Smooth muscle cell of the brain vasculature (primary cell): ENCODE results near the gene CEP128.
"Not testable (repeated sequence)": the region's sequence is repeated elsewhere in the genome, so short reads cannot be mapped to it uniquely, and the experiment has no call there.

ENCODE experiments used
- DNase-seq: peaks from one replicate; pipeline ENCODE4 v3.0.0-alpha.2; 2012; ENCODE audit warnings: low read depth, low spot score

The CEP128 gene

DNA sequence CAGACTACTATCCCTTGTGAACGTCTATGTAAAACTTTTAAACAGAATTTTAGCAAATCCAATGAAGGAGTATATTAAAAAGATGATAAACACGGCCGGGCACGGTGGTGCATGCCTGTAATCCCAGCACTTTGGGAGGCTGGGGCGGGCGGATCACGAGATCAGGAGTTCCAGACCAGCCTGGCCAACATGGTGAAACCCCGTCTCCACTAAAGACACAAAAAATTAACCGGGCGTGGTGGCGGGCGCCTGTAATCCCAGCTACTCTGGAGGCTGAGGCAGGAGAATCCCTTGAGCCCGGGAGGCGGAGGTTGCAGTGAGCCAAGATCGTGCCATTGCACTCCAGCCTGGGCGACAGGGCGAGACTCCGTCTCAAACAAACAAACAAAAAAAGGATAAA lies 11.7 kb upstream of the CEP128 start:
- DNase-seq = not testable (repeated sequence)

DNA sequence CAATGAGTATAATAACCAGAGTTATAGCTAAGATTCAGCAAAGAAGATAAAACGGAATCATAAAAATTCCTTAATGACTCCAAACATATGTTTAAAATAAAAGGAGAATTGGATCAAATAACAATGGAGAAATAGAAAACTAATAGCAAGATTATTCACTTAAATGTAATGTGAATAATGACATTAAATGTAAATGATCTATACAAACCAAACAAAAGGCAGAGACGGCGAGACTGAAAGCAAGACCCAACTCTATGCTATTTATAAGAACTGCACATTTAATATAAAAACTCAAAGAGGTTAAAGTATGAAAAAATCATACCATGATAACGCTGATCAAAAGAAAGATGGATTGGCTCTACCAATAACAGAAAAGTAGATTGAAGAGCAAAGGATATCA lies 10.0 kb upstream of the CEP128 start:
- DNase-seq = no peak

DNA sequence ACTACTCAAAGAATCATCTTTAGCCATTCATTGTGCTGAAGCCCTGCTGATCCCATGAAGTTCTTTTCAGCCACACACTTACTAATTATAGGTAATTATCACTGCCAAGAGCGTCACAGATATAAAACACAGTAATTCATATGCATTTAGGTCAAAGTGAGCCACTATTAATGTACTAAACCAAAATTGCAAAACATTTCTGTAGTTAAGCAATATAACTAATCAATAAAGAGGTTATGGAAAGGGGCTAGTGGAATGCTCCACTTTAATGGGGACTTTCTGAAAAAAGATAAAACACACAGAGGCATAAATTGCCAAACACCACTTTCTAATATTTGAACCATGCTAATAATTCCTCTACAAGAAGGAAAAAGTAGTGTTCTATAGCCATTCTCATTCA lies 6.8 kb upstream of the CEP128 start:
- no peak for DNase-seq

DNA sequence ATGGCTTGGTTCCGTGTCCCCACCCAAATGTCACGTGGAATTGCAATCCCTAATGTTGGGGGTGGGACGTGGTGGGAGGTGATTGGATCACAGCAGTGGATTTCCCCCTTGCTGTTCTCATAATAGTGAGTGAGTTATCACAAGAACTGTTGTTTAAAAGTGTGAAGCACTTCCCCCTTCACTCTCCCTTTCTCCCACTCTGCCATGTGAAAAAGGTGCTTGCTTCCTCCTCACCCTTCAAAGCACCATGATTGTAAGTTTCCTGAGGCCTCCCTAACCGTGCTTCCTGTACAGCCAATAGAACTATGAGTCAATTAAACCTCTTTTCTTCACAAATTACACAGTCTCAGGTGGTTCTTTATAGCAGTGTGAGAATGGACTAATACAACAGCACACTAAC lies 5.3 kb upstream of the CEP128 start:
- no peak for DNase-seq

DNA sequence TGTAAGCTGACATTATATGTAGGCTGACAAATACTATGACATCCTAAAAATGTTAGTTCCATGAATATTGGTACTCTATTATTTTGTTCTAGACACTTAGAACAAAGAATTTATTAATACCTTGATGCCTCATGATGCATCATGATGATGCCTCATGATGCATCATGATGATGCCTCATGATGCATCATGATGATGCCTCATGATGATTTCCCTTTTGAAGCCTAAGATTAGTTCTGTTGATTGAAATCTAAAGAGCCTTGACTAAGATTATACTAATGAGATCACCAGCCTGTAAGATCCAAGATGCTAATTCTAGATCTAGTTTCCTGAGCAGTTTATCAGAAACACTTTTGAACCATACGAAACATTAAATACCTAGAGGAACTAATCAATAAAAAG lies 4.6 kb upstream of the CEP128 start:
- DNase-seq = no peak

DNA sequence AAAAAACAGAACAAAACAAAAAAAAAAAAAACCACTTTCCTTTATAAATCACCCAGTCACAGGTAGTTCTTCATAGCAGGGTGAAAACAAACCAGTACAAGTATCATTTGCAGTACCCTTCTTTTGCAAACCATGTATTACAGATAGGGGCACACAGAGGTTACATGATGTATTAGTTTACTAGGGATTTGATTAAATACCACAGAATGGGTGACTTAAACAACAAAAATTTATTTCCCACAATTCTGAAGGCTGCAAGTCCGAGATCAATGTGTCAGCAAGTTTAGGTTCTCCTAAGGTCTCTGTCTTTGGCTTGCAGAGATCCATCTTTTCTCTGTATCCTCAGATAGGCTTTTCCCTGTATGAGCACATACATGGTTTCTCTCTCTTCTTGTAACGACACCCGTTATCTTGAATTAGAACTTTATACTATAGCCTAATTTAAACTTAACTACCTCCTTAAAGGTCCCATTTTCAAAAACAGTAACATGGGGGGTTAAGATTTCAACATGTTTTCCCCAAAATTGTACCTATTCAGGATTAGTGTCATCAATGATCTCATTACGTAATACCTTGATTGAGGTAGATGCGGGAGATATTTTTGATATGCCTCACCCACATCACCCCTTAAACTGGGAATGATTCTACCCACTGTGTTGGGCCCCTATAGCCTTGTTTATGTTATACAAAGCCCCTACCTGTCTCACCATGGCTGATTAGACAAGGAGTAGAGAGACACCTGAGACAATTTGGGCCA lies 3.5 kb upstream of the CEP128 start:
- DNase-seq = no peak

DNA sequence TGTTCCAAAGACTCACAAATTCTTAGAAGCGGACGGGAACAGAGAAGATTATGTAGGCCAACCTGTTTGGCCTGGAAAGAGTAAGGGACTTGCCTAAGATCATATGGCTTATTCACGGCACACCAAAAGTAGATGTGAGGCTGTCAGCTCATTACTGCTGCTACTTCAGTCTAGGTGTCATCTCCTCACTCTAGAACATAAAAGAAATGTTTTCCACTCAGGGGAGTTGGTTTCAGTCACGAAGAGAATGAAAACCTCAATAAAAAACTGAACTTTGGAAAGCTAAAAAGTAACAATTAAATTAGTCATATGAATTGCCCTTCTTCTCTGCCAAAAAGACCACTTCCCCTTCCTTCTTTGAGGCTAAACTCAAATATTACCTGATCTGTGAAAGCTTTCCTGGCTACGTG lies 658 bp upstream of the CEP128 start:
- DNase-seq = no peak

DNA sequence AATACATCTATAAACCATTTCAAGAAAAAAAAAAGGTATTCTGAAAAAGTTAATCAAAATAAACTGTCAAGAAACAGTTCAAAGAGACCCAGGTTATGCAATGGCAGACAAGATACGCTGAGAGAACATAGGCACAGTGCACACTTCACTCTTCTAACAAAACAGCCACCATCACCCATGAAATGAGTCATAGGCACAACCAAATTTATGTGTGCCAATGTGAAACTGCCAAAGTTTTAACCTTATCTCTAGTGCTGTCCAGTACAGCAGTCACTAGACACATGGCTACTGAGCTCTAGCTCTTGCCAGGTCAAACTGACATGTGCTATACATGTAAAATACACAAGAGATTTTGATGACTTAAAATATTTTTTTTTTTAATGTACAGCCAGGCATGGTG lies 1.4 kb downstream of the CEP128 start:
- no peak for DNase-seq

DNA sequence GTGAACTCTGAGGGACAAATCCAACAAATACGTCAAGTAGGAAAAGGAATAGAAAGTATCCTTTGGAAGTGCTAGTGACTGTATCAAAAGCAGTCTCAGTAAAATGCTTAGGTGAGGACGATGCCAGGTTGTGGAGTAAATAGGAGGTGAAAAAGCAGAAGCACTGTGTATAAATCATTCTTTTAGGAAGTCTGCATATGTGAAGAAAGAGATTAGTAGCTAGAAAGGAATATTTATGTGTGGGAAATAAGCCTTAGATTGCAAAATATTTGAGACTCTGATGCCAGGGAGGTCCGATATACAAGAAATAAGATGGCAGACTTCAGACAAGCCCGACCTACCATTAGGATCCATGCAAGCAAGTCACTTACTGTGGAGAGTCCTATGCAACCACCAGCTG lies 7.9 kb downstream of the CEP128 start:
- DNase-seq = no peak

DNA sequence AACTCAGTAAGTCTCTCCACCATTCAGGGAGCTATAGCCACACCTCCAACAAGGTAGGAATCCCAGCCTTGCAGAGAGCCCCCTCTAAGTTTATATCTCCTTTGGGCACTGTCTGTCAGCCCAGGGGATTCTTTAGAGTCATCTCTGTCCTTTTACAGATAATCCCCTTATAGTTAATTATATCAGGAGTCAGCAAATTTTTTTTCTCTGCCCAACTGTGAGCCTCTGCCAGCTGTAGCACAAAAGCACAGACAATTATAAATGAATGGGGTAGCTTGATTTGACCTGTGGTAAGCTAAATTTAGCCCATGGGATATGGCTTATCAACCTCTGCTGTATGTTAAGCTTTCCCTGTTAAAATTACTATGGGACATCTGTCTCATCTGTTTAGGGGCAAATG lies 8.3 kb downstream of the CEP128 start:
- no peak for DNase-seq

DNA sequence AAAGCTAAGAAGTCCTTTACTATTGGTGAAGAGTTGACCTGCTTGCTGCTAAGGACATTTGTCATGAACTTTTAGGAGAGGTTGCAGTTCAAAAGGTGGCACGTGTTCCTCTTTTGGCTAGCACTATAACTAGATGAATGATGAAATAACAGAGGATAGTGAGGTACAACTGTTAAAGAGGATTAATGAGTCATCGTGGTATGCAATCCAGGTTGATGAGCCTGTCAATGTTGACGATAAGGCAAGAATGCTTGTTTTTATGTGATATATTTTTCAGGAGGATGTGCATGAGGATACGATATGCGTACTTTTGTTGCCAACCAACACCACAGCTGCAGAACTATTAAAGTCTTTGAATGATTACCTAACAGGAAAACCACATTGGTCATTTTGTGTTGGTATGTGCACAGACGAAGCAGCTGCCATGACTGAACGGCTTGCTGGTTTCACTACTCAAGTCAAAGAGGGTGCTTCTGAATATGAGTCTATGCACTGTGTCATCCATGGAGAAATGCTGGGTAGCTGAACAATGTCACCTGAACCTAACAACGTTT lies 10.6 kb downstream of the CEP128 start:
- DNase-seq = no peak

DNA sequence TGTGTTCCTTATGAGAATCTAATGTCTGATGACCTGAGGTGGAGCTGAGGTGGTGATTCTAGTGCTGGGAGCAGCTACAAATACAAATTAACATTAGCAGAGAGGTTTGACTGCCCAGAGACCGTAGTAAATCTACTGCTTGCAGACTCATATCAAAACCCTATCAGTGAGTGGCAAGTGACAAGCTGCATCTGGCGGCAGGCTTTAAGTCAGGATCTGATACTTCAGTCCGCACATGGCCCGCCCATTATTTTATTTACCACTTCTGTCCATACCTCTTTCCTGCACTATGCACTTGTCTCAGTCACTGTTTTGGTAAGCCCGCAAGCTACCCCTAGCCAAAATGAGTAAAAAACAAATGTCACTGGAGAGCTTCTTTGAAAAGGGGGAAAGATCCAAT lies 11.4 kb downstream of the CEP128 start:
- DNase-seq = no peak

DNA sequence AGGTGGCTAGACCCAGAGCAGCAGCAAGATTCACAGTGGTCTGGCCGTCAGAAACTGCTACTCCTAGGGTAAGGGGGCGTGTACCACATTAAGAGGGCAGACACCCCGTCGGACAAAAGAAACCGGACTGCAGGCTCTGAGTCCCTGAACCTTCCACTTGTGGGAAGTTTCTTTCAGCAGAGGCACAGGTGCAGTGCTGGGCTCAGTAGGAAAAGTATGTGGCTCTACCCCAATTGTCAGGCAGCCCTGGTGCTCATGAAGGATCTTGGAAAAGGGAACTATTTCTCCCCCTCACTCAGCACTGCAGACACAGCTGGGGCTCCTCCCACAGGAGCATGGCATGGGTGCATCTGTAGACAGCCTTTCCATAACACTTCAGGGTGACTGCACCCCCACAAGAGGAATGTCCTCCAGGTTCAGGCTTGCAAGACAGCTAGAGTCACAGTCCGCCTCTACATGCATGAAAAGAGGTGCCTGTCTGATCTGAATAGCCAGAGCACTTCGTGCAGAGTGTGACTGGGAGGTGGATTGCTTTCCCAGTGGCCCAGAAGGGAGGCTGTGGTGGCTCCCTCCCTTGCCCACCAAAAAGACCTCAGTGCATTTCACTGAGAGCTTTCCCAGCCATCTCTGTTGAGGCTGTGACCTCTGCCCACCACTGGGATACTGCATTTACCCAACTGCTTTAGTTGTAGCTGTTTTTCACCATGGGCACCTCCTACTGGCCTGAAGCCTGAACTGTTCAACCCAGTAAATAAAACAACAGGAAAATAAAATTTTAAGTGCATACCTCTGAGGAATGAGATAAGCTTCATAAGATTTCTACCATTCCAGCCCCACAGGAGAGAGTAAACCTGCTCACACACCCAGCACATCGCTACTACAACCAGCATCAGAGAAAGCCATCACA lies 14.2 kb downstream of the CEP128 start:
- DNase-seq = no peak

DNA sequence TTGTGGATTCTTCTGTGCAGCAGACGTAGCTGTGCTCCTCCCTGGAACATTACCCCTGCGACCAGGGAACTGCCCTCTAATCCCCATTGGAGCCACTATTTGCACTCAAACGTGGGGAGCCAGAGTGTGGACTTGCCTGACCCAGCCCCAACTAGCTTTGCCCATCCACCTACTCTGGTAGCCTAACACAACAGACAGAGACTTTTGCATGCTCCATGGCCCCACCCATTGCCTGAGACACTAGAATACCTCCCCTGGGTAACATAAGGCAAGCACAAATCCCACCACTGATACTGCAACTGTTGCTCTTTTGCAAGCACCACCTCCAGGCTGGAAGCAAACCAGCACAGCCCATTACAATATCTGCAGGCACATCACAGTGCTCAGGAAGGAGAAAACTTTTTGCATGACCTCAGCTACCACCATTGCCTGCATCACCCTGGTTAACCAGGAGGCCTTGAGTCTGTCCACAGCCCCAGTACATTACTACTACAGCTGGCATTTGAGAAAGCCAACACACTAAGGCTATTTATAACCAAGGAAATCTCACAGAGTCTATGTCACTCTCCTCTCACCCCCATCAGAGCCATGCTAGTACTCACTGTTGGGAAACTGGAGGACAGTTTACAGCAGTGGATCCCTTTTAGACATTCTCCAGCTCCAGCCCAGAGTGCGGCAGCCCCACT lies 15.0 kb downstream of the CEP128 start:
- DNase-seq = no peak

DNA sequence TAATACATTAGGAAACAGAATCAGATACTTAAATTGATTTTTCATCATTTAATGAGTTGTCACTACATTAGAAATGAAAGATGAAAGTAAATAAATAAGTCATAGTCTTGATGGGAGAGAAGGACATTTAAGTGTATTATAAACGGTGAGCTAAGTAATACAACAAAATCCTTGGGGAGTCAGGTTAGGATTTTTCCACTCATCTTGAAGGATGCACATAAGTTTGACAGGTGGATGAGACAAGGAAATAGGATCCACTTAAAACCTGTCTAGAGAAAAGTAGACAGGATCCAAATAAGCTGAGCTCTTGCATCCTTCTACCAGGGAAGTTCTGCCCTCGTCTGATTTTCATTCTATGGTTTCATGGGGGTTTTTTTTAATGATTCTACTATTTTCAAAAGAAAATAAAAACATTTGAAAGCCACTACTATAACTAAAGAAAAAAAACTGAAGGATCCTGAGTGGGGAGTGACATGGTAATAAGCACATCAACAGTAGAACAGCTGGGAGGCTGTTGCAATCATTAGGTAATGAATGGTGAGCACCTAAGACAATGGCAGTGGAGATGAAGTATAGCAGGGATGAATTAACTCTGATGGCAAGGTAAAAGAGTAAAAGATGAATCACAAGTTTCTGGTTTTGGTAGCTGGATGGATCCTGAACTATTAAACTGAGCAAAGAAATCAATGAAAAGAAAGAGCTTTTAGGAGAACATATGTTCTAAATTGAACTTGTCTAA lies 17.0 kb downstream of the CEP128 start:
- no peak for DNase-seq

DNA sequence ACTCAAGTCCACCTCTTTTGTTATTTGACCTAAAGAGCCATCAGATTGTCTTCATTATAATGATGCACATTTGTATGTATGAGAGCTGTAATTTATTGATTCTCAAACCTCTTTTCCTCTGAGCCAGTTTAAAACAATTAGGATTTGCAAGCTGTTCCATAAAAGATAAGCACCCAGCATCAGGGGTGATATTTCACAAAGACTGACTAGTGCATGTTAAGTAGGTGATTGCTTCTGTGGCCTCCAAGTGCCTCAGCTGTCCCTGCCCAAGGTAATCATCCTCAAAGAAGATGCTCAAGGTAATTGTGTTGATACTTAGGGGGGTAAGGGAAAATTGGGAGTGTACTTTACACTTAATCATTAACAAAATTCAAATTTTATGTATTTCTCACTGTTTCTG lies 18.2 kb downstream of the CEP128 start:
- DNase-seq = no peak

DNA sequence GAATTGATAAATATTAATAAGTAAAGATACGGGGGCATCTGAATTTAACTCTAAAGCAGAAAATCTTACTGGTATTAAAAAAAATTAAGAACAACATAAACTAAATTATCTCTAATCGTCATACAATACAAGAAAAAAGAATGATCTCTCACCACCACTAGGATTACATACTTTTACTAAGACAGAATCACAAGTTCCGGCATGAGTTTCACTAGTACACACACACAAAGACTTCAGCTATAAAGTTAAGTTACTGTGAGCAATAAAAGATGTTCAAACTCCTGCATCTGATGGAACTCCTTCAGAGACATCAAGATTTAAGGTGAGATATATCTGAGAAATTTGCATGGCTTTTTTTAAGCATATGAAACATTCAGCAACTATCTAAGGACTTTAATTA lies 21.9 kb downstream of the CEP128 start:
- DNase-seq = no peak

DNA sequence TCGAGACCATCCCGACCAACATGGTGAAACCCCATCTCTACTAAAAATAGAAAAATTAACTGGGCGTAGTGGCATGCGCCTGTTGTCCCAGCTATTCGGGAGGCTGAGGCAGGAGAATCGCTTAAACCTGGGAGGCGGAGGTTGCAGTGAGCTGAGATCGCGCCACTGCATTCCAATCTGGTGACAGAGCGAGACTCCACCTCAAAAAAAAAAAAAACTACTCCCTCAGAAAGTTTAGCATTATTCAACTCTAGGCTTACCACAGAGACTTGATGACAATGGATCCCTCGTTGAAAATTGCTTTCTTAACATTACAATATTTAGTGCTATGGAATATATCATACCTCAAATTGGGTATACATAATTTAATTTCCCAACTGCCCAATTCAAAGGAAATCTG lies 29.5 kb downstream of the CEP128 start:
- not testable (repeated sequence) for DNase-seq

DNA sequence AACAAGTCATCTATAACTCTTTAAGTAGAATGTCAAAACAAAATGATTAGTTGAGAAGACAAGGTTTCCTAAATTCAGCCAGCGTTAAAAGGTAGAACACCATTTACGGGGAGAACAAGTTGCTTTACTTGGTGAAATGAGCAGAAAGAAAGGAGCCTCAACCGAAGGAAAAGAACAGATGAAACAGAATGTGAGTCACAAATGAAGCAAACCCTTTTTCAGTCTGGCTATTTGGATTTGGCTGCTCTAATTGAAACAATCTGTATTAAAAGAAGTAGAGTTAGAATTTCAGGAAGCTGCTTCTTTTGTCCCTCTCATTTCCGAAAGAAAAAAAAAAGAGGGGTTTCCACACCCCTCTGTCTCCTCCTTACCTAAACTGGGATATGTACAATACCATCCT lies 34.6 kb downstream of the CEP128 start:
- DNase-seq = no peak

DNA sequence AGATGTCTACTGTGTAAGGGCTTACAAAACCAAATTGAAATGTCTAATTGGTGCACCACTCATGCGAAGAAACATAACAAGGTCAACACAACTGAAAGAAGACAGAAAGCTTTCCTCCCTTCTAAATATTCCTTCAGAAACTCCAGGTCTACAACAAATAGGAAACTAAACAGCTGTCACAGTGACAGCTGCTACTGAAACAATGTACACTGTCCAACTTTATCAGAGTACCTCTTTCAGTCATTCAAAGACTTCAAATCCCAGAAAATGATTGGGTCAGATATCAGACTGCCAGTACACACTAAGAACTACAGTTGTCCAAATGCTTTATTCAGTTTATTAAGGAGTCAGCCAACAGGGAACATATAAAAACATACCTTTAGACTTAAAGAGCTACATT lies 35.2 kb downstream of the CEP128 start:
- DNase-seq = no peak

DNA sequence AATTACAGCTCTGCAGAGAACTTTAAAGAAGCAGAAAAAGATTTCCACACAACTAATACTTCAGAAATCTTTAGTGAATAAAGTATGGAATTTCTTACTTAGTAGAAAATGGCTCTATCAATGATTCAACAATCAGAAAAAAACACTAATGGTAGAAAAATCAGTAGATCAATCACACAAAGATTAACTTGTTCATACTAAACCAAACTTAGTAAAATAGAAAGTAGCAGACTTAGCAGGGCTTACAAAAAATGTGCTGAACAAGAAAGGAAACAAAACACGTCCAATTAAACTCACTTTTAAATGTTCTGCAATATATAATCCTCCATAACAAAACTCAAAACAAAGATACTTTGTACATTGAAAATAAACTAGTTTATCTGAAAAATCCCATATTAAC lies 38.9 kb downstream of the CEP128 start:
- DNase-seq = no peak

DNA sequence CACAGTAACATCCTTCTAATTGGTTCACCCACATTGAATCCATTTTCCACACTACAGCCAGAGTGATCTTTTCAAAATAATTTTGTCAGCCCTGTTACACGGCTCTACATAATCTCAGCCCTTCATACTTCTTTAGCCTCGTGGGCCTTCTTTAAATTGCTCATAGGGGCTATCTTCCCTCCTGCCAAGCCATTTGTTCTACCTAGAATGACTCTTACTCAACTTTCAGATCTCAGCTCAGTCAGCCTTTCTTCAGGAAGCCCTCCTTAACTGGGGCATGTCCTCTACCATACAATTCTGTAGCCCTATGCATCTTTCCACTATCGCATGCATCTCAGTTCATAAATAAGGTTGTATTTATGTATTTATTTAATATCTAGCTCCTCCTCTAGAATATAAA lies 39.7 kb downstream of the CEP128 start:
- DNase-seq = no peak
